Measurements from ENCODE around the gene TACR1.

TACR1 gene

GRCh38 chr2:75138528-75138927 lies 60.8 kb downstream of the TACR1 start:
- TF ChIP-seq POLR2A (IDR thresholded peaks at IDR 0.05; ENCODE audit: low read depth, low read length) (no peak), POLR2AphosphoS5 (IDR thresholded peaks at IDR 0.05; ENCODE audit: low read depth, low read length) (no peak)
- FAIRE-seq, result no peak
- no peak for DNase-seq (ENCODE audit: insufficient read length)

GRCh38 chr2:75135776-75136400 lies 63.4 kb downstream of the TACR1 start:
- DNase-seq (ENCODE audit: insufficient read length) (no peak), FAIRE-seq (no peak)
- no peak for TF ChIP-seq TAF1 (IDR thresholded peaks at IDR 0.05; ENCODE audit: borderline replicate concordance, low read depth, low read length)
- no peak for TF ChIP-seq POLR2A (IDR thresholded peaks at IDR 0.05; ENCODE audit: low read depth, low read length)
- TF ChIP-seq POLR2AphosphoS5 (IDR thresholded peaks at IDR 0.05; ENCODE audit: low read depth, low read length), result no peak

- FAIRE-seq, result no peak
- no peak for DNase-seq (ENCODE audit: insufficient read length)
- TF ChIP-seq POLR2AphosphoS5 (IDR thresholded peaks at IDR 0.05; ENCODE audit: low read depth, low read length) (no peak), TAF1 (IDR thresholded peaks at IDR 0.05; ENCODE audit: borderline replicate concordance, low read depth, low read length) (no peak), POLR2A (IDR thresholded peaks at IDR 0.05; ENCODE audit: low read depth, low read length) (no peak)
Observed at GRCh38 chr2:75134860-75135259, 64.5 kb downstream of the TACR1 start.

GRCh38 chr2:75133621-75134570 lies 65.4 kb downstream of the TACR1 start:
- TF ChIP-seq TAF1 (IDR thresholded peaks at IDR 0.05; ENCODE audit: borderline replicate concordance, low read depth, low read length), result no peak
- TF ChIP-seq POLR2AphosphoS5 (IDR thresholded peaks at IDR 0.05; ENCODE audit: low read depth, low read length), result no peak
- no peak for TF ChIP-seq POLR2A (IDR thresholded peaks at IDR 0.05; ENCODE audit: low read depth, low read length)
- DNase-seq (ENCODE audit: insufficient read length), result no peak
- FAIRE-seq, result no peak

GRCh38 chr2:75130171-75130570 lies 69.1 kb downstream of the TACR1 start:
- no peak for FAIRE-seq
- TF ChIP-seq TAF1 (IDR thresholded peaks at IDR 0.05; ENCODE audit: borderline replicate concordance, low read depth, low read length) (no peak), POLR2AphosphoS5 (IDR thresholded peaks at IDR 0.05; ENCODE audit: low read depth, low read length) (no peak)
- DNase-seq (ENCODE audit: insufficient read length), result no peak

GRCh38 chr2:75123876-75124275 lies 75.4 kb downstream of the TACR1 start:
- DNase-seq (ENCODE audit: insufficient read length), result no peak
- FAIRE-seq, result no peak

GRCh38 chr2:75113231-75113869 lies 86.0 kb downstream of the TACR1 start:
- no peak for TF ChIP-seq TAF1 (IDR thresholded peaks at IDR 0.05; ENCODE audit: borderline replicate concordance, low read depth, low read length)
- TF ChIP-seq POLR2AphosphoS5 (IDR thresholded peaks at IDR 0.05; ENCODE audit: low read depth, low read length), result no peak
- TF ChIP-seq POLR2A (IDR thresholded peaks at IDR 0.05; ENCODE audit: low read depth, low read length), result no peak
- no peak for FAIRE-seq
- no peak for DNase-seq (ENCODE audit: insufficient read length)

More at GRCh38 chr2:75123876-75124275, 75.4 kb downstream of the TACR1 start:
- no peak for TF ChIP-seq TAF1 (IDR thresholded peaks at IDR 0.05; ENCODE audit: borderline replicate concordance, low read depth, low read length)
- TF ChIP-seq POLR2A (IDR thresholded peaks at IDR 0.05; ENCODE audit: low read depth, low read length), result no peak
- no peak for TF ChIP-seq POLR2AphosphoS5 (IDR thresholded peaks at IDR 0.05; ENCODE audit: low read depth, low read length)

- TF ChIP-seq POLR2A (IDR thresholded peaks at IDR 0.05; ENCODE audit: low read depth, low read length) (no peak), TAF1 (IDR thresholded peaks at IDR 0.05; ENCODE audit: borderline replicate concordance, low read depth, low read length) (no peak), POLR2AphosphoS5 (IDR thresholded peaks at IDR 0.05; ENCODE audit: low read depth, low read length) (no peak)
- FAIRE-seq (no peak), DNase-seq (ENCODE audit: insufficient read length) (no peak)
Observed at GRCh38 chr2:75108937-75109482, 90.3 kb downstream of the TACR1 start.

- TF ChIP-seq TAF1 (IDR thresholded peaks at IDR 0.05; ENCODE audit: borderline replicate concordance, low read depth, low read length), result no peak
- TF ChIP-seq POLR2A (IDR thresholded peaks at IDR 0.05; ENCODE audit: low read depth, low read length), result no peak
- TF ChIP-seq POLR2AphosphoS5 (IDR thresholded peaks at IDR 0.05; ENCODE audit: low read depth, low read length), result no peak
- FAIRE-seq (no peak), DNase-seq (ENCODE audit: insufficient read length) (no peak)
Observed at GRCh38 chr2:75102011-75102410, 97.3 kb downstream of the TACR1 start.

GRCh38 chr2:75100801-75101151 lies 98.5 kb downstream of the TACR1 start:
- no peak for FAIRE-seq
- TF ChIP-seq POLR2AphosphoS5 (IDR thresholded peaks at IDR 0.05; ENCODE audit: low read depth, low read length), result no peak
- DNase-seq (ENCODE audit: insufficient read length), result no peak

- TF ChIP-seq TAF1 (IDR thresholded peaks at IDR 0.05; ENCODE audit: borderline replicate concordance, low read depth, low read length) (no peak), POLR2AphosphoS5 (IDR thresholded peaks at IDR 0.05; ENCODE audit: low read depth, low read length) (no peak), POLR2A (IDR thresholded peaks at IDR 0.05; ENCODE audit: low read depth, low read length) (no peak)
- FAIRE-seq (no peak), DNase-seq (ENCODE audit: insufficient read length) (no peak)
Observed at GRCh38 chr2:75100011-75100800, 99.1 kb downstream of the TACR1 start.
